B cell (primary cell): ENCODE measurements around the gene ANGPTL8. TPM values are rescaled to one million over a fixed set of nuclear protein-coding genes. Genes with fewer than 3 reads are reported as not detected.

ENCODE experiments used
- ATAC-seq: fragments of 200-7000 bp; cut with Tn5 transposase; one replicate; pipeline ENCODE4 v1.10.0; 2021; ENCODE audit warnings: low read depth, mild to moderate bottlenecking, moderate number of reproducible peaks, moderate library complexity
- CTCF ChIA-PET: fragments of 350-600 bp; sonication (Branson Sonifier 250); formaldehyde crosslinking; loops from one replicate; lab custom pipeline; 2021; ENCODE audit warnings: antibody characterized with exemption, inconsistent platforms; lab: Charles Lee
- POLR2A ChIA-PET: fragments of 350-600 bp; sonication (Branson Sonifier 250); formaldehyde crosslinking; loops from one replicate; lab custom pipeline; 2021; ENCODE audit warnings: antibody characterized with exemption; lab: Charles Lee
- DNase-seq: peaks from one replicate; pipeline ENCODE4 v3.0.0; 2013
- H2AFZ ChIP-seq: 2 replicates; pipeline ENCODE4 v1.6.1; 2012; ENCODE audit warnings: mild to moderate bottlenecking, low read depth, low read length; ENCODE audit not compliant: insufficient read depth, poor library complexity, severe bottlenecking
- H3K27ac ChIP-seq, 2 donors: 1 replicate in 1 of 2; 2 replicates in 1 of 2; pipeline ENCODE4 v1.5.1; 2012 to 2013; ENCODE audit warnings: low read length in 2 of 2, mild to moderate bottlenecking in 2 of 2, moderate library complexity in 1 of 2
- H3K27me3 ChIP-seq, 4 experiments: fragments of 200-600 bp in 1 of 4; sonication (generic) in 1 of 4; replicated peaks in 1 of 4; 1 replicate in 2 of 4; 2 replicates in 2 of 4; pipeline versions ENCODE4 v1.6.1 to v1.7.0; 2013 to 2016; ENCODE audit warnings: low read length in 3 of 4, mild to moderate bottlenecking in 2 of 4, mixed read lengths in 1 of 4, moderate library complexity in 1 of 4; ENCODE audit not compliant: insufficient read depth in 4 of 4, control insufficient read depth in 3 of 4; ENCODE audit errors: control extremely low read depth in 1 of 4
- H3K36me3 ChIP-seq, 2 experiments: replicated peaks in 1 of 2; 1 replicate in 1 of 2; 2 replicates in 1 of 2; pipeline versions ENCODE4 v1.6.1 to v1.7.1; 2013; ENCODE audit warnings: low read length in 1 of 2; ENCODE audit not compliant: insufficient read depth in 2 of 2, control insufficient read depth in 1 of 2; ENCODE audit errors: control extremely low read depth in 1 of 2, extremely low read depth in 1 of 2
- H3K4me1 ChIP-seq, 2 donors: fragments of 200-600 bp in 1 of 2; sonication (generic) in 1 of 2; 1 replicate in 1 of 2; 2 replicates in 1 of 2; pipeline versions ENCODE4 v1.5.1 to v1.6.1; 2013 to 2017; ENCODE audit warnings: low read length in 2 of 2; ENCODE audit not compliant: control insufficient read depth in 2 of 2, insufficient read depth in 2 of 2
- H3K4me2 ChIP-seq: replicated peaks from 2 replicates; pipeline ENCODE3; 2012; ENCODE audit warnings: mild to moderate bottlenecking, low read depth, low read length; ENCODE audit not compliant: poor library complexity, severe bottlenecking
- H3K4me3 ChIP-seq, 5 experiments: fragments of 200-600 bp in 1 of 5; sonication (generic) in 1 of 5; 1 replicate in 3 of 5; 2 replicates in 2 of 5; pipeline versions ENCODE4 v1.5.1 to v1.7.0; 2011 to 2016; ENCODE audit warnings: low read length in 4 of 5, mild to moderate bottlenecking in 4 of 5, low read depth in 2 of 5, control low read depth in 1 of 5, moderate library complexity in 1 of 5; ENCODE audit not compliant: insufficient read depth in 1 of 5; ENCODE audit errors: control extremely low read depth in 1 of 5, extremely low read depth in 1 of 5
- H3K79me2 ChIP-seq: fragments of 200-600 bp; sonication (generic); one replicate; pipeline ENCODE4 v1.6.0; 2016; ENCODE audit warnings: low read length; ENCODE audit not compliant: control insufficient read depth, insufficient read depth
- H3K9ac ChIP-seq: fragments of 200-600 bp; sonication (generic); 2 replicates; pipeline ENCODE4 v1.6.1; 2017; ENCODE audit warnings: mild to moderate bottlenecking, low read length, moderate library complexity
- H3K9me3 ChIP-seq, 3 donors: one replicate each; pipeline versions ENCODE4 v1.6.1 to v1.7.1; 2013; ENCODE audit warnings: low read length in 2 of 3; ENCODE audit not compliant: control insufficient read depth in 2 of 3, insufficient read depth in 1 of 3; ENCODE audit errors: control extremely low read depth in 1 of 3
- H4K20me1 ChIP-seq: 2 replicates; pipeline ENCODE4 v1.6.0; 2012; ENCODE audit warnings: mild to moderate bottlenecking, low read length; ENCODE audit not compliant: insufficient read depth, control insufficient read depth, poor library complexity, severe bottlenecking
- H3K27ac Mint-ChIP-seq: one replicate; pipeline ENCODE4 v1.8.0; 2021; ENCODE audit warnings: mixed read lengths
- H3K27me3 Mint-ChIP-seq: one replicate; pipeline ENCODE4 v1.8.0; 2021; ENCODE audit warnings: mixed read lengths
- H3K4me1 Mint-ChIP-seq: one replicate; pipeline ENCODE4 v1.8.0; 2021; ENCODE audit warnings: mixed read lengths
- H3K4me3 Mint-ChIP-seq: one replicate; pipeline ENCODE4 v1.8.0; 2021; ENCODE audit warnings: mixed read lengths
- H3K9me3 Mint-ChIP-seq: one replicate; pipeline ENCODE4 v1.8.0; 2022; ENCODE audit warnings: mixed read lengths; ENCODE audit not compliant: insufficient read depth
- EZH2 ChIP-seq: IDR thresholded peaks from 2 replicates; pipeline ENCODE4 v1.6.1; 2012; ENCODE audit warnings: borderline replicate concordance, low read depth, mild to moderate bottlenecking, moderate library complexity, low read length; ENCODE audit not compliant: insufficient read depth, poor library complexity, severe bottlenecking
- WGBS: methylation state at CpG from one replicate; pipeline ENCODE4 v1.1.5; 2013; ENCODE audit warnings: missing lambda C conversion rate; ENCODE audit not compliant: insufficient coverage; 5-methylcytosine and 5-hydroxymethylcytosine counted together
- intact Hi-C: fragments of 100-400 bp; cut with micrococcal nuclease; formaldehyde crosslinking; loops from one replicate; pipeline ENCODE4 v1.10.0; 2022
- polyA plus RNA-seq: library from polyadenylated mRNA; depleted of rRNA; stranded (reverse); fragments of >200 nt; gene quantifications from 2 replicates; pipeline ENCODE4 v1.2.3, GENCODE V29; 2012
- total RNA-seq, 2 donors: library from RNA; stranded (reverse); fragments of 120-200 nt in 1 of 2; gene quantifications; 1 replicate in 1 of 2; 2 replicates in 1 of 2; pipeline versions ENCODE4 v1.2.3 to v1.2.4, GENCODE V29; 2013 to 2022
- TF ChIP-seq, protein P1 (sequence below): fragments of 200-600 bp; IDR thresholded peaks from one replicate; pipeline ENCODE4 v1.8.0; 2022; ENCODE audit warnings: antibody characterized with exemption, mild to moderate bottlenecking

Gene ANGPTL8
- total and polyA plus RNA-seq, 2 donors (not counting 1 experiment from before 2014, with no cell fraction given): not detected

GRCh38 chr19:11203194-11204075 is 36.0 kb upstream of the ANGPTL8 start:
- Mint-ChIP-seq H3K9me3 (no peaks in the 10 kb centered on the region), H3K4me3 (no peak overlapping the region), H3K27ac (no peak overlapping the region), H3K27me3 (peaks cover 3% of the 10 kb centered on the region), H3K4me1 (peaks cover 11% of the 10 kb centered on the region)
- DNase-seq: no peak
- peaks cover 0 to 8% of the 10 kb centered on the region in 2 donors for H3K4me1 ChIP-seq
- POLR2A ChIA-PET: interaction anchor here (0.5 kb wide), 1 partner anchor 54 kb away, joined by 6 read pairs; no protein-coding TSS in a partner anchor
- no peak overlapping the region for H3K9ac ChIP-seq
- peak; percentile 50 for ATAC-seq
- no peaks in the 10 kb centered on the region for H3K9me3 ChIP-seq
- no peaks in the 10 kb centered on the region for H3K36me3 ChIP-seq
- H4K20me1 ChIP-seq: no peaks in the 10 kb centered on the region
- no peak for TF ChIP-seq EZH2
- TF ChIP-seq, protein P1, sequence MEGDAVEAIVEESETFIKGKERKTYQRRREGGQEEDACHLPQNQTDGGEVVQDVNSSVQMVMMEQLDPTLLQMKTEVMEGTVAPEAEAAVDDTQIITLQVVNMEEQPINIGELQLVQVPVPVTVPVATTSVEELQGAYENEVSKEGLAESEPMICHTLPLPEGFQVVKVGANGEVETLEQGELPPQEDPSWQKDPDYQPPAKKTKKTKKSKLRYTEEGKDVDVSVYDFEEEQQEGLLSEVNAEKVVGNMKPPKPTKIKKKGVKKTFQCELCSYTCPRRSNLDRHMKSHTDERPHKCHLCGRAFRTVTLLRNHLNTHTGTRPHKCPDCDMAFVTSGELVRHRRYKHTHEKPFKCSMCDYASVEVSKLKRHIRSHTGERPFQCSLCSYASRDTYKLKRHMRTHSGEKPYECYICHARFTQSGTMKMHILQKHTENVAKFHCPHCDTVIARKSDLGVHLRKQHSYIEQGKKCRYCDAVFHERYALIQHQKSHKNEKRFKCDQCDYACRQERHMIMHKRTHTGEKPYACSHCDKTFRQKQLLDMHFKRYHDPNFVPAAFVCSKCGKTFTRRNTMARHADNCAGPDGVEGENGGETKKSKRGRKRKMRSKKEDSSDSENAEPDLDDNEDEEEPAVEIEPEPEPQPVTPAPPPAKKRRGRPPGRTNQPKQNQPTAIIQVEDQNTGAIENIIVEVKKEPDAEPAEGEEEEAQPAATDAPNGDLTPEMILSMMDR: peak; percentile 68
- 66% methylated on average over 11 of the region's 17 CpGs for WGBS
- no peak overlapping the region for H3K4me3 ChIP-seq
- intact Hi-C loops: loop anchor here (1.0 to 5.0 kb wide), 4 partner anchors 66 to 261 kb away; no protein-coding TSS in a partner anchor
- no peaks in the 10 kb centered on the region for H3K79me2 ChIP-seq
- H3K27ac ChIP-seq: no peak overlapping the region
- no peak overlapping the region for H3K4me2 ChIP-seq
- CTCF ChIA-PET: interaction anchor here (0.7 to 3.4 kb wide), 12 partner anchors 12 to 1029 kb away, joined by 3 to 24 read pairs (median 6); no protein-coding TSS in a partner anchor
- H3K27me3 ChIP-seq: peaks cover 0 to 3% (median 0%) of the 10 kb centered on the region in 4 experiments
- H2AFZ ChIP-seq: no peak overlapping the region
